Stomach (tissue), 4 donors: ENCODE measurements around the gene FAM227B.

Experiments
- EP300 ChIP-seq: sonication (generic); formaldehyde crosslinking; IDR thresholded peaks from one replicate; pipeline ENCODE4 v1.6.1; 2017; ENCODE audit warnings: antibody characterized with exemption
- POLR2A ChIP-seq, 4 donors: fragments of 450-650 bp; IDR thresholded peaks; one replicate each; pipeline ENCODE4 v1.6.1; 2016; ENCODE audit warnings: antibody characterized with exemption in 4 of 4, control low read depth in 2 of 4, mild to moderate bottlenecking in 1 of 4, moderate library complexity in 1 of 4
- POLR2AphosphoS5 ChIP-seq, 3 donors: sonication (generic); formaldehyde crosslinking; IDR thresholded peaks; one replicate each; pipeline ENCODE4 v1.6.1; 2016; ENCODE audit warnings: antibody characterized with exemption in 3 of 3
- TF ChIP-seq, protein P1 (sequence below), 7 experiments: fragments of 450-650 bp in 4 of 7; fragments of 200-600 bp in 3 of 7; sonication (generic) in 3 of 7; IDR thresholded peaks; one replicate each; pipeline ENCODE4 v1.5.1; 2016 to 2019; ENCODE audit warnings: antibody characterized with exemption in 7 of 7, control low read depth in 2 of 7, mild to moderate bottlenecking in 1 of 7

DNA sequence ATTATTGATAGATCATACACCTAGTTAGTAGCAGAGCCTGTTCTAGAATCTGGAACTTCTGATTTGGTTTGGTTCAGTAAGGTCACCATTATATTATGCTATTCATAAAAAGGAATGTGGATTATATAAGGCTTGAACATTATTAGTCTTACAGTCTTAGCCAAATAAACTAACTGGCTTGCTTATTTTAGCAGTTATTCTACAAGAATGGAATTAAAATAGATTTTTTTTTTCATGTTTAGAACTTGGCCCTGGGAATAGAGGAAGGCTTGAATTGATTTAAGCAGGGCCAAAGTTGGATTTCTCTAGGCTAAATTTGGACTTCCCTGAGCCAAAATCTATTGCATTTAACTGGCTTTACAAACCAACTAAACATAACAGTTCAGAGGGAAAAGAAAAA is 24.7 kb upstream of the FAM227B start:
- no peak for TF ChIP-seq POLR2AphosphoS5 (IDR thresholded peaks at IDR 0.05)
- no peak for TF ChIP-seq POLR2A (IDR thresholded peaks at IDR 0.05)
- TF ChIP-seq, protein P1, sequence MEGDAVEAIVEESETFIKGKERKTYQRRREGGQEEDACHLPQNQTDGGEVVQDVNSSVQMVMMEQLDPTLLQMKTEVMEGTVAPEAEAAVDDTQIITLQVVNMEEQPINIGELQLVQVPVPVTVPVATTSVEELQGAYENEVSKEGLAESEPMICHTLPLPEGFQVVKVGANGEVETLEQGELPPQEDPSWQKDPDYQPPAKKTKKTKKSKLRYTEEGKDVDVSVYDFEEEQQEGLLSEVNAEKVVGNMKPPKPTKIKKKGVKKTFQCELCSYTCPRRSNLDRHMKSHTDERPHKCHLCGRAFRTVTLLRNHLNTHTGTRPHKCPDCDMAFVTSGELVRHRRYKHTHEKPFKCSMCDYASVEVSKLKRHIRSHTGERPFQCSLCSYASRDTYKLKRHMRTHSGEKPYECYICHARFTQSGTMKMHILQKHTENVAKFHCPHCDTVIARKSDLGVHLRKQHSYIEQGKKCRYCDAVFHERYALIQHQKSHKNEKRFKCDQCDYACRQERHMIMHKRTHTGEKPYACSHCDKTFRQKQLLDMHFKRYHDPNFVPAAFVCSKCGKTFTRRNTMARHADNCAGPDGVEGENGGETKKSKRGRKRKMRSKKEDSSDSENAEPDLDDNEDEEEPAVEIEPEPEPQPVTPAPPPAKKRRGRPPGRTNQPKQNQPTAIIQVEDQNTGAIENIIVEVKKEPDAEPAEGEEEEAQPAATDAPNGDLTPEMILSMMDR (IDR thresholded peaks at IDR 0.05): no peak
- no peak for TF ChIP-seq EP300
